PC-3 (cell line): ENCODE results near the gene MYORG.

ENCODE experiments used
- CTCF ChIP-seq: fragments of 300-600 bp; sonication (generic); conservative IDR thresholded peaks from 2 replicates; pipeline ENCODE4 v1.5.1; 2017; ENCODE audit warnings: antibody characterized with exemption, low read depth, mild to moderate bottlenecking, low read length
- EZH2 ChIP-seq: fragments of 300-600 bp; sonication (generic); IDR thresholded peaks from one replicate; pipeline ENCODE4 v1.6.1; 2017; ENCODE audit warnings: antibody characterized with exemption, mild to moderate bottlenecking, low read length; ENCODE audit not compliant: unreplicated experiment

GRCh38 chr9:34400686-34401602, 24.2 kb upstream of the MYORG start:
- TF ChIP-seq CTCF (no peak), EZH2 (no peak)
